Lower leg skin (tissue), 4 donors: ENCODE results near the gene WFDC6. TPM values are rescaled to one million over a fixed set of nuclear protein-coding genes. Genes with fewer than 3 reads are reported as not detected.

Source experiments
- DNase-seq, 2 donors: peaks; one replicate each; pipeline ENCODE4 v3.0.0-alpha.2; 2019; ENCODE audit warnings: low spot score in 2 of 2
- H3K4me3 ChIP-seq: fragments of 200-600 bp; sonication (generic); 2 replicates; pipeline ENCODE4 v1.5.1; 2017; ENCODE audit warnings: mild to moderate bottlenecking, low read depth; ENCODE audit not compliant: poor library complexity, severe bottlenecking
- CTCF ChIP-seq, 3 donors: fragments of 450-650 bp; IDR thresholded peaks; one replicate each; pipeline ENCODE4 v1.5.1; 2016; ENCODE audit warnings: antibody characterized with exemption in 3 of 3, mild to moderate bottlenecking in 3 of 3, moderate library complexity in 2 of 3
- POLR2A ChIP-seq, 2 donors: fragments of 450-650 bp; IDR thresholded peaks; one replicate each; pipeline ENCODE4 v1.6.1; 2016 to 2017; ENCODE audit warnings: antibody characterized with exemption in 2 of 2, mild to moderate bottlenecking in 1 of 2, moderate library complexity in 1 of 2
- WGBS, 2 donors: methylation state at CpG; one replicate each; pipeline ENCODE4 v1.1.5; 2018; 5-methylcytosine and 5-hydroxymethylcytosine counted together
- intact Hi-C: fragments of 100-400 bp; cut with DNase I; formaldehyde crosslinking; loops from one replicate; pipeline ENCODE4 v1.15.0; 2023; ENCODE audit warnings: low total_unique reads
- total RNA-seq, 4 donors: library from RNA; depleted of rRNA; stranded (reverse); fragments of >200 nt; gene quantifications; one replicate each; pipeline ENCODE4 v1.1.0, GENCODE V29; 2016

Gene WFDC6
- total RNA-seq, 4 donors from 2014 or later = 1.6 TPM; not detected in 3

- DNase-seq = no peak
- no peak for TF ChIP-seq CTCF (IDR thresholded peaks at IDR 0.05)
- no peak for TF ChIP-seq POLR2A (IDR thresholded peaks at IDR 0.05)
- no peak overlapping the region for H3K4me3 ChIP-seq
- intact Hi-C loops = no loop called here
- WGBS, 2 donors = 66 to 73% methylated on average over 3 of the region's 3 CpGs
Observed at GRCh38 chr20:45545351-45545750, 6.1 kb upstream of the WFDC6 start.

GRCh38 chr20:45538209-45538799 lies 978 bp downstream of the WFDC6 start:
- no peak for TF ChIP-seq POLR2A (IDR thresholded peaks at IDR 0.05)
- no peak for DNase-seq
- no peak overlapping the region for H3K4me3 ChIP-seq
- intact Hi-C loops = no loop called here
- WGBS, 2 donors = 49% methylated on average over 7 of the region's 7 CpGs

GRCh38 chr20:45527294-45527693 lies 12.0 kb downstream of the WFDC6 start:
- 68 to 75% methylated on average over 4 of the region's 4 CpGs for WGBS, 2 donors
- intact Hi-C loops = no loop called here
- DNase-seq = no peak
- H3K4me3 ChIP-seq = no peak overlapping the region
- TF ChIP-seq POLR2A (IDR thresholded peaks at IDR 0.05) = no peak
- no peak for TF ChIP-seq CTCF (IDR thresholded peaks at IDR 0.05)

GRCh38 chr20:45523821-45524220 lies 15.5 kb downstream of the WFDC6 start:
- DNase-seq = no peak
- intact Hi-C loops = no loop called here
- WGBS, 2 donors = 82 to 83% methylated on average over 1 of the region's 1 CpG
- TF ChIP-seq CTCF (IDR thresholded peaks at IDR 0.05) (no peak), POLR2A (IDR thresholded peaks at IDR 0.05) (no peak)
- H3K4me3 ChIP-seq = no peak overlapping the region

GRCh38 chr20:45518282-45518681 lies 21.0 kb downstream of the WFDC6 start:
- 23 to 26% methylated on average over 2 of the region's 2 CpGs for WGBS, 2 donors
- TF ChIP-seq CTCF (IDR thresholded peaks at IDR 0.05) (no peak), POLR2A (IDR thresholded peaks at IDR 0.05) (no peak)
- intact Hi-C loops = no loop called here
- H3K4me3 ChIP-seq = no peak overlapping the region
- peak in 1 of 2 donors; percentile 48 for DNase-seq

- intact Hi-C loops = no loop called here
Observed at GRCh38 chr20:45515147-45515913, 24.0 kb downstream of the WFDC6 start, which contains the start of gene SPINT3. TSS of gene SPINT3 (minus strand) at chr20:45515622. CDS start at chr20:45515608, 14 bp downstream.

More at GRCh38 chr20:45515147-45515913, 24.0 kb downstream of the WFDC6 start, which contains the start of gene SPINT3:
- TF ChIP-seq POLR2A (IDR thresholded peaks at IDR 0.05) = no peak
- TF ChIP-seq CTCF (IDR thresholded peaks at IDR 0.05) = no peak
- 57 to 60% methylated on average over 5 of the region's 5 CpGs for WGBS, 2 donors
- H3K4me3 ChIP-seq = no peak within 1 kb of the TSS
- peak in 1 of 2 donors; percentile 23 for DNase-seq
